Myocyte (in vitro differentiated cells): ENCODE data around the gene B4GALT2. TPM values are rescaled to one million over a fixed set of nuclear protein-coding genes. Genes with fewer than 3 reads are reported as not detected.

ENCODE experiments used
- DNase-seq: peaks from one replicate; pipeline ENCODE4 v3.0.0-alpha.2; 2012; ENCODE audit warnings: low read depth
- total RNA-seq: library from RNA; depleted of rRNA; stranded (reverse); fragments of >200 nt; gene quantifications from 2 replicates; pipeline ENCODE4 v1.2.3, GENCODE V29; 2014

Gene B4GALT2
- total RNA-seq, 1 donor from 2014 or later, result 84.4 TPM

DNA sequence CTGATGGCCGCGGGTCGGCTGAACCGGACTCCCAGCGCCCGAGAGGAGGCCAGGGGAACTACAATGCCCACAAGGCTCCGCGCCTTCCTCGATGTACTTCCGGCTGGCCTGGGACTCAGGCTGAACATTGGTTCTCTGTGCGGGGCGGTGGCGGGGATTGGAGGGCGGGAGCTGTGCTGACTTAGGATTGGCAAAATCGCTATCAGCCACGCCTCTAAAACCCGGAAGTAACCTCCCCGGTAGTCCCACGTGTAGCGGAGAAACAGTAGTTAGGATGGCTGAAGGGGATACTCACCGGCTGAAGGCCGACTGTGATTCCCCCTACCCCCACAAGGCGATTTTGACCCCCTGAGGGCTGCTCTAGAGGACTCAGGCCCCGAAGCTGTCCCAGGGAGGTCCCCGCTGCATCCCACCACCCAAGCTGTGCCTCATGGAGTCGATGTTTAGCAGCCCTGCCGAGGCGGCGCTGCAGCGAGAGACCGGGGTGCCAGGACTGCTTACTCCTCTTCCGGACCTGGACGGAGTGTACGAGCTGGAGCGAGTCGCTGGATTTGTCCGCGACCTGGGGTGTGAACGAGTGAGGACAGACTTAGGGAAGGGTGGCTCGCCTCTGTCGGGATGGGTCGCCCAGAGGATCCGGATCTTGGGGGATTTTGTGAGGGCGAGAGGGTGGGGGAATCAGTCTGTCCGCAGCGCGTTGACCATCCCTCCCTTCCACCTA lies 9.1 kb upstream of the B4GALT2 start, which contains the start of gene DPH2:
DPH2 (plus strand) TSS at position 265 of the 721 bp plus-strand sequence; CDS start at position 431, 166 bp downstream.
- DNase-seq, result peak; percentile 97

DNA sequence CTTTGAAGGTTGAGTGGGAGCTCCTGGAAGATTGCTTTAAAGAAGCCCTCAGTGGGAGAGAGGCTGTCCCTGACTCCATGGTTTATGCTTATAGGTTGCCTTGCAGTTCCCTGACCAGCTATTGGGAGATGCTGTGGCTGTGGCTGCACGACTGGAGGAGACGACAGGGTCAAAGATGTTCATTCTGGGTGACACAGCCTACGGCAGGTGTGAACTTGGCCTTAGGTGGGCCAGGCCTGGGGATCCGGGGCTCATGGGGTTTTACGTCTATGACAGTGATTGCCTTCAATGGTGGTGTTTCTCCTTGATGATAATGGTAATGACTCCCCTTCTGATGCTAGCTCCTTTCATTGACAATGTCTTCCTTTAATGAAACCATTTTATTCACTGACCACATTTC lies 8.5 kb upstream of the B4GALT2 start:
- no peak for DNase-seq

- no peak for DNase-seq
Measured at GRCh38 chr1:43970911-43971310, 8.1 kb upstream of the B4GALT2 start.

DNA sequence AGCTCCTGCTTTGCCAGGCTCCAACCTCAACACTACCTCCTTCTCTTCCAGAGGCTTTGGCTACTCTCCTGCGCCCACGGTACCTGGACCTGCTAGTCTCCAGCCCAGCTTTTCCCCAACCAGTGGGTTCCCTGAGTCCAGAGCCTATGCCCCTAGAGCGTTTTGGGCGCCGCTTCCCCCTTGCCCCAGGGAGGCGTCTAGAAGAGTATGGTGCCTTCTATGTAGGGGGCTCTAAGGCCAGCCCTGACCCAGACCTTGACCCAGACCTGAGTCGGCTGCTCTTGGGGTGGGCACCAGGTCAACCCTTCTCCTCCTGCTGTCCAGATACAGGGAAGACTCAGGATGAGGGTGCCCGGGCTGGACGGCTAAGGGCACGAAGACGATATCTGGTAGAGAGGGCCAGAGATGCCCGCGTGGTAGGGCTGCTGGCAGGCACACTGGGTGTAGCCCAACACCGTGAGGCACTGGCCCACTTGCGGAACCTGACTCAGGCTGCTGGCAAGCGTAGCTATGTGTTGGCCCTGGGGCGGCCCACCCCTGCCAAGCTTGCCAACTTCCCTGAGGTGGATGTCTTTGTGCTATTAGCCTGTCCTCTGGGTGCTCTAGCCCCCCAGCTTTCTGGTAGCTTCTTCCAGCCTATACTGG lies 7.6 kb upstream of the B4GALT2 start:
- no peak for DNase-seq

GRCh38 chr1:43973981-43974442 lies 5.0 kb upstream of the B4GALT2 start:
- DNase-seq, result no peak

- DNase-seq, result peak; percentile 96
Measured at GRCh38 chr1:43974443-43975248, 4.4 kb upstream of the B4GALT2 start, which contains the start of gene ATP6V0B. ATP6V0B (plus strand) TSS chr1:43974960; CDS start chr1:43975041, 81 bp downstream.

GRCh38 chr1:43975249-43975961 lies 3.6 kb upstream of the B4GALT2 start:
- peak; percentile 28 for DNase-seq

DNA sequence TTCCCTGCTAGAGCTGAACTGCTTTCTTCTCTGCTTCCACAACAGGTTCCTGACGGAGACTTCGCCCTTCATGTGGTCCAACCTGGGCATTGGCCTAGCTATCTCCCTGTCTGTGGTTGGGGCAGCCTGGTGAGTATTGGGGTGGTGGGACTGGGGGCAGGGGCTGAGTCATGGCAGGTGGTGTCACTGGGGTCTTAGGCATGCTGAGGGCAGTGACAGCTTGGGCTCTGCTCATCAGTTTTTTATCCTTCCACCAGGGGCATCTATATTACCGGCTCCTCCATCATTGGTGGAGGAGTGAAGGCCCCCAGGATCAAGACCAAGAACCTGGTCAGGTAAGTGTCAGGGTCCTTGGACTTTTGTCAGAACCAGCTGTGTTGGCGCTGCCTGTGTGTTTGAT lies 3.0 kb upstream of the B4GALT2 start:
- no peak for DNase-seq

- no peak for DNase-seq
Measured at GRCh38 chr1:43976890-43977289, 2.1 kb upstream of the B4GALT2 start.

- no peak for DNase-seq
Measured at GRCh38 chr1:43977376-43978263, 1.4 kb upstream of the B4GALT2 start.

DNA sequence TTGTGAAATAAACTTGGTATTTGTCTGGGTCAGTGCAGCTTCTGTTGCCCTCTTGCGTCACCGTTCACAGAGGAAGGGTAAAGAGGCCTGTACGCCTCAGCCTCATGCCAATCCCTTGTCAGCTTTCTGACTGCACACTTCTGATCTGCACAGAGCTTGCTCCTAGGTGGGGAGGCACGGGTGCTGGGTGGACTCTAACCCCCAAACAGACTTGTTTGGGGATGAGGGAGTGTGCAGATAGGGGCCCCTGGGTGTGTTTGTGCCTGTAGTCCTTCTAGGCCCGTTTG lies 803 bp upstream of the B4GALT2 start:
- no peak for DNase-seq

GRCh38 chr1:43979261-43979527 lies 184 bp downstream of the B4GALT2 start:
- DNase-seq, result no peak

DNA sequence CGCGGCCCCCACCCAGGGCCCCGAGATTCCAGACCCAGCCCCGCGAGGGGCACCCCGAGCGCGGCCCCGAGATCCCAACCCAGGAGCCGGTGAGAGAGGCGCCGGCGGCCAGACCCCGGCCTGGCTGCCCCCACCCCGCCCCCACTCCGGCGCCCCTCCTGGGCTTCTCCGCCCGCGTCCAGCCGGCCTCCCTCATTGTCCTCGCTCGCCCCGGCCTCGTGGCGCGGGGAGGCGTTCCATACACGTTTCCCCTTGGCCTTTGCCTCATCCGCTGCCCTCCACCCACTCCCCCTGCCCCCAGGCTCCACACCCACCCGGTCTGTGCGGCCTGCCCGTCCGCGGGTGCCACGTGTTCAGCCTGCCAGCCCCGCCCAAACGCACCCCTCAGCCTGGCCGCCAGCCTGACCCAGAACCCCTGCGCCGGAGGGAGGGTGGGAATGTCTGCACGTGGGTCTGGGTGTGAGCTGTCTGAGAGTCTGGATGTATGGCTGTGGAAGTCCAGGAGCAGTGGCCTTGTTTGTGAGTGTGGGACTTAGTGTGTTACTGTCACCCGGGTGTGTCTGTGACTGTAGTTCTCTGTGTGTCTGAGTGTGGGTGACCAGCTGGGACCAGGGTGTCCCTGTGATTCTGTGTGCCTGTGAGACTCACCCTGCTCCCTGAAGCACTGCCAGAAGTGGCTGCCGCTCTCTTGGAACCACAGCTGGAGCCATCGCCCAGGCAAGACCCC lies 681 bp downstream of the B4GALT2 start:
- DNase-seq, result peak; percentile 65

- no peak for DNase-seq
Measured at GRCh38 chr1:43980255-43981134, 1.5 kb downstream of the B4GALT2 start.

DNA sequence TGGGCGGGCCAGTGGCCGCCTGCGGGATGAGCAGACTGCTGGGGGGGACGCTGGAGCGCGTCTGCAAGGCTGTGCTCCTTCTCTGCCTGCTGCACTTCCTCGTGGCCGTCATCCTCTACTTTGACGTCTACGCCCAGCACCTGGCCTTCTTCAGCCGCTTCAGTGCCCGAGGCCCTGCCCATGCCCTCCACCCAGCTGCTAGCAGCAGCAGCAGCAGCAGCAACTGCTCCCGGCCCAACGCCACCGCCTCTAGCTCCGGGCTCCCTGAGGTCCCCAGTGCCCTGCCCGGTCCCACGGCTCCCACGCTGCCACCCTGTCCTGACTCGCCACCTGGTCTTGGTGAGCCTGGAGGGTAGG lies 2.1 kb downstream of the B4GALT2 start:
- DNase-seq, result no peak

GRCh38 chr1:43981636-43982035 lies 2.6 kb downstream of the B4GALT2 start:
- DNase-seq, result no peak

DNA sequence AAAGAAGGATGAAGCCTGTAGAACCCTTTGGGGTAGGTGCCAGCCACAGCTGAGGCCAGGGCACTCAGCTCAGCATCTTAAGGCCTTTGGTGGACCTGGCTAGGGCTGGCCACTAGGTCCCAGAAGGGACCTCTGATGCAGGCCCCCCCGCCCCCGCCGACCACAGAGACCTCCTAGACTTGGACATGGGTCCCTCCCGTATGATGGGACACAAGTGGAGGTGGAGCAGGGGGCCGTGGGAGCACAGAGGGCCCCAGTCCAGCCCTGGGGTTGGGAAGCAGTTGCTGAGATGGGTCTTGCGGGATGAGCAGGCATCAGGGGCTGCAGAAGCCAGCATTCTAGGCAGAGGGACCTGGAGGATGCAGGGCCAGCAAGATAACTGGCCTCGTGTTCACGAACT lies 3.2 kb downstream of the B4GALT2 start:
- DNase-seq, result no peak

DNA sequence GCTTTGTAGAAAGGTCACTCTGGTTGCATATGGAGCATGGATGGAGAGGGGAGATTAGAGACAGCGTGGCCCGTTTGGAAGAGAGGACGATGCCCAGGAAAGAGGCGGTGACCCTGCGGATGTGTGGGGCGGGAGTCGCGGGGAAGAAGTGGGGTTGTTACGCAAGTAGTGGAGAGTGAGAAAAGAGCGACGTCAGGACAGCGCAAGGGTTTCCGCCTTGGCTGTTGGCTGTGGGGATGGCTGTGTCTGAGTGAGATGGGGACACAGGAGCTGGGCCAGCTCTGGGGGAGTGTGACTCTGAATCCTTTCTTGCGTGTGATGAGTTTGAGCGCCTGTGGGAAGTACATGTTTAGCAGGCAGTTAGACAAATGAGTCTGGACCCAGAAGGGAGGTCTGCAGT lies 3.8 kb downstream of the B4GALT2 start:
- no peak for DNase-seq
